Neuron (in vitro differentiated cells): ENCODE results near the gene ZIC4.

ENCODE experiments used
- H2AFZ ChIP-seq: one replicate; pipeline ENCODE4 v1.6.1; 2013; ENCODE audit warnings: low read depth, mild to moderate bottlenecking, inconsistent platforms, low read length, moderate library complexity
- H3K27me3 ChIP-seq: one replicate; pipeline ENCODE4 v1.6.1; 2013; ENCODE audit warnings: low read length; ENCODE audit not compliant: insufficient read depth
- H3K36me3 ChIP-seq: one replicate; pipeline ENCODE4 v1.6.1; 2013; ENCODE audit warnings: low read length; ENCODE audit not compliant: insufficient read depth
- H3K4me1 ChIP-seq: one replicate; pipeline ENCODE4 v1.6.1; 2013; ENCODE audit warnings: low read length; ENCODE audit not compliant: insufficient read depth
- H3K4me3 ChIP-seq: 2 replicates; pipeline ENCODE4 v1.5.1; 2013; ENCODE audit warnings: mild to moderate bottlenecking, low read length, moderate library complexity
- H3K9me3 ChIP-seq: one replicate; pipeline ENCODE4 v1.6.1; 2013; ENCODE audit warnings: low read length

Gene ZIC4

DNA sequence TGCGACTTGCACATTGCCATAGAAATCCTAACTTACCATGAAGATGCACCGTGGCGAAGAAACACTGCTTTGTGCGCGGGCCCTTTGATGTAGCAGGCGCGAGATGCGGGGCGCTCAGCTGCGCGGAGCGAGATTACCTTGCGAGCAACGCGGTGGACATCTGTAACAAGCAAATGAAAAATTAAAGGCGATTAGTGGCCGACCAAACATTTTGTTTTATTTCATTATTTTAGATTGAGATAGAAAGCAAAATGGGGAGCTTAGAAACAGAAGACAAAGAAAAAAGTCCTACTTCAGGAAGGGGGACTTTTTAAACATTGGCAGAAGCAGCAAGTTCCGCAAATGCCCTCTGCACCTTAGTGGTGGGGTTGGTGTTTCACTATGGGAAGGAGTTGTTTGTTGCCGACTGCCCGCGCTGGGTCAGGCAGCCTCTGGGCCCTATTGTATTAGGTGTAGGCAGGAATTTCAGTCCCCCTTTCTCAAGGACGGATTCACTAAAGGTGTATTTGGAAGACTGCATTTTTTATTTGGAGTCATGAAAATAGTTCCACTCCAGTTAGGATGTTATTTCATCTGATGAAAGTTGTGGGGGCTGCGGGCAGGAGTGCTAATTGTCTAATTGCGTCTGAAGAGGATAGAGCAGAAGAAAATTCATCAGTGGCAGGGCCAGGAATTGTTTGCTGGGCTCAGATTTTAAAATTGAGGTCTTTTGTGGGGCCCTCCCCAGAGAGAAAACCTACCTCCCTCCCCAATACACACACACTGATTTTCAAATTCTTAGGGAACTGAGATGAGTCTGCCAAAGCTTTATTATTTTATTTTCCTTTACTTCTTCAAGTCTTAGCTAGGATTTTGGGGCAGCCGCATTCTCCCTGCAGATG, 17.4 kb downstream of the ZIC4 start:
- H3K36me3 ChIP-seq = no peaks in the 10 kb centered on the region
- peak overlapping the region; percentile 41 for H3K4me3 ChIP-seq

DNA sequence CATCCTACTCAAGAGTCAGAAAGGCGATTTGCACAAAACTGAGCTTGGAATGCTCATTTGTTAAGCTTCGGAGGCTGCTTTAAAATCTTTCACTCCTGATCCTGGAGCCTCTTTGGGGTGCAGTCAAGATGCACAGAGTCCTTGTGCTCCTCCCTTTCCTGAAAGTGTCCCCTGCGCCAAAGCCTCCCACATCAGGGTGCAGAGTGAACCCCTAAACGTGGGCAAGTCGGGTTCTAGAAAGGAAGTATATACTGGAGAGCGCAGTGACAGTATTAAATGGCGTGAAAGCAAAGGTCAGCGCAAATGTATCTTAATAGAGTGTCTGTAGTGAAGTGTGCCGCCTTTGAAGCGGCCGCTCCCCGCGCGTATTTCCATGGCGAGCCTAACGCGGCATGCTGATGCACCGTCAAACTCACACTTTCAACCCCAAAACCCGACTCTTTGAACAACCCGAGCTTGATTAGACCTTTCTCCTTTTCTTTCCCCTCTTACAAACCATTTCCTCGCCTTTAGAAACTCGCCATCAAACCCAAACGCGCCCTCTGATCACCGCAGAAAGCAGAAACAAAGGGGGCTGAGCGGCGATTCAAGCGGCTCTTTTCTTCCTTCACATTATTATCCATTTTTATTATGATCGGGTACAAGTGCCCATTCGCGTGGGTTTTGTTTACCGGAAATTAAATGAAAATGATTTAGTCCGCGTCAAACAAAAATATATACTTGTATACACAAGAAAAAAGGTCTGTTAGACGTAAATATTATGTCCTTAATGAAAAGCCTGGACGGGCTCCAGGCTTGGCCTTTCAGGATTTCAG, 18.3 kb downstream of the ZIC4 start:
- H3K36me3 ChIP-seq = no peaks in the 10 kb centered on the region
- H3K27me3 ChIP-seq = peaks cover 2% of the 10 kb centered on the region
- peaks cover 4% of the 10 kb centered on the region for H3K9me3 ChIP-seq
- no peak overlapping the region for H2AFZ ChIP-seq
- H3K4me3 ChIP-seq = peak overlapping the region; percentile 41
- H3K4me1 ChIP-seq = peaks cover 44% of the 10 kb centered on the region

More for the DNA sequence above, 17.4 kb downstream of the ZIC4 start:
- Histone ChIP-seq H2AFZ (no peak overlapping the region), H3K9me3 (peaks cover 4% of the 10 kb centered on the region), H3K27me3 (peaks cover 2% of the 10 kb centered on the region), H3K4me1 (peaks cover 44% of the 10 kb centered on the region)

DNA sequence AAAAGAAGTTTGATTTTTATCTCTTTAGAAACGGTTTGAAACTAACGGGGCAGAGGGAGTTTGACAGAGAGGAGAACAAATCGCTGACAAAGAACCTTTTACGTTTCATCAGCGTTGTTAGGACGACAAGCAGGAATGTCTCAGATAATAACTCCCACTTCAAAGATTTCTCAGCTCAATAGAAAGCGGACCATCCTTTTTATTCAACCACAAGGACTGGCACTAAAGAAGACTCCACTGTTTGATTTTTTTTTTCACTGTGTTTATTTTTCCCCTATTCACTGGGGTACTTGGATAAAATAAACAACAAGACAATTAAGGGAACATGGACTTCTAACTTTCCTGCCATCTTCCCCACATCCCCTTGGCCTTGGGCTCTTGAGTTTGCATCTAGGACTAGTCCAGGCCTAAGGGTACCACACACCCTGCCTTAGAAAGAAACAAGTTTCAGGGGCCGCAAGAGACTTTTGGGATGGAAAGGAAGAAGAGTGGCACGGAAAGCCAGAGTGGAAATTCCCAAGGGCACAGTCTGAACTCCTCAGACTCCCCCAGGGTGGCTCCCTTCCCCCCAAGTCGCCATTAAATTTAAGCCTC, 19.0 kb downstream of the ZIC4 start:
- no peak overlapping the region for H2AFZ ChIP-seq
- H3K9me3 ChIP-seq = peaks cover 4% of the 10 kb centered on the region
- H3K27me3 ChIP-seq = peaks cover 2% of the 10 kb centered on the region
- peak overlapping the region; percentile 41 for H3K4me3 ChIP-seq
- peaks cover 44% of the 10 kb centered on the region for H3K4me1 ChIP-seq
- H3K36me3 ChIP-seq = no peaks in the 10 kb centered on the region

DNA sequence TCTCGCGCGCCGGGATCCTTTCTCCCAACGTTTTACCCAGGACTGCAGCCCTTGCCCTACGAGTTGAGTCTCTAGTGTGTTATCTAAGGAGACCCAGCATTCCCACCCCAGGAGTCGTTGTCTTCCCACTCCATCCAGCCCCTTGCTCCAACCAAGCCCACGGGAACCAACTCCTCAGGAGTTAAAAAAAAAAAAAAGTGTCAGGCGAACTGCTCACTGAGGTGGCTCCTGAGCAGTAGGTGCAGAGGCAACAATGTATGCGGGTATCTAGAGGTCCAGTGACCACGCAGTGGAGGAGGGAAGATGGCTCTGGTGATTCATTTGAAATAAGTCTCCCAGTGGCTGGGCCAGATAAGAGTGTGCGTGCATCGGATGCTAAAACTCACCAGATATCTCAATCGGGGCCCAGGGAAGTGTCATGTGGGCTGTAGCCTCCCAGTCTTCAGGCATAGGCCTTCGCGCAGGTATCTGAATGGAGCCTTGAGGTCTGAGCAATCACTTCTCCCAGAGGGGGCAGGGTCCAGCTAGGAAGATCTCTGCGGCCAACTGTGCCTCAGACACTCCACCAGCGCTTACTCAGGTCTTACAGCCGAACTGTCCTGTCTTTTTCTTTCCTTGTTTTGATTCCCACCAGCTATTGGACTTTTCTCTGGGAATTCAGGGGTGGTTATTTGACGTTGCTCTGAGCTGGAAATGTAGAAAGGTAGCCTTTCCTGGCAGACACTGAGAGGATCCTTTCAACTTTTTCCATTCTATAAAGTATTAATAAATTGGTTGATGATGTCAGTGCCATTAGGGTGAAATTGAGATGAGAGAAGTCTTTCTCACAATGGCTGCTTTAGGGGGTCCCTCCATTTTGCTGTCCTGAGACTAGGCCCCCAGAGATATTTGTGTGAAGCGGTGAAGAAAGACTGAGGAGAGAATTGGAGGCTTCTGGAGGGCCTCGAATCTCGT, 21.0 kb downstream of the ZIC4 start:
- Histone ChIP-seq H3K36me3 (no peaks in the 10 kb centered on the region), H3K4me3 (no peak overlapping the region), H3K27me3 (peaks cover 2% of the 10 kb centered on the region), H2AFZ (no peak overlapping the region), H3K4me1 (peaks cover 61% of the 10 kb centered on the region), H3K9me3 (peaks cover 4% of the 10 kb centered on the region)

DNA sequence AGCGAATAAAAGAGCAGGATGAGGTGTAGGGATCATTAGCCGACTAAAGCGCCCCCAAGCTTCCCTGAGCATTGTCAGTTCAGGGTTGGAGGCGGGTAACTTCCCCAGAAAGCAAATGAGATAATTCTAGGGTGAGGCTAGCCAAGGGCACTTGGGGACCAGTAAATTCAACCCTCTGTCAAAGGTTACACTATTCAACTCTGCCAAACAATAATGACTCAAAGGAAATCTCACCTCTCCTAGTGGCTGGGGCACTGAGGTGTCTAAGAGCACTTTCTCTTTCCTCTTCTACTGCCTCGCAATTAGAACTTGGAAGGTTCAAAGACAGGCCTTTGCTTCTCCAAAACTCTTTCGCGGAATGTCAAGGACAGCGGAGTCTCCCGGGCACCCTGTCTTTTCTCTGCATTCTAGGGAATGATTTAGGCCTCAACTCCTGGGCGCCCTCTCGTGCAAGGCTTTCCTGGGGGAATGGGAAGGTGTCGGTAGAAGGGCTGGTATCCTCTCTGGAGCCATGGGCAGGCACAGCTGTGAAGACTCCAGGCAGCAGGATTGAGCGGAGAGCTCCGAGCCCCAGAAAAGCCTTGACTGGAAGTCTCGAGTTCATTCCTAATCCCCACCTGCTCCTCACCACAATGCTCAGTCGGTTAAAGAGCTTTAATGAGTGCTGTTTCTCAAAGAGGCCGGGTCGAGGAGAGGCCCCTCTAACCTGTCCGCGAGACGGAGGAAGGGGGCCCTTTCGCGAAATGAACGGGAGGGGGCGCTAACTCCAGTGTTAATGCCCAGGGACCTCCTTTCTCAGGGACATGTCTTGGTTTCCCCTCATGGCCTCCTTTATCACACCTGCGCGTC, 21.9 kb downstream of the ZIC4 start:
- H3K4me1 ChIP-seq = peaks cover 54% of the 10 kb centered on the region
- H3K36me3 ChIP-seq = no peaks in the 10 kb centered on the region
- H3K4me3 ChIP-seq = no peak overlapping the region
- H2AFZ ChIP-seq = no peak overlapping the region
- peaks cover 4% of the 10 kb centered on the region for H3K9me3 ChIP-seq
- peaks cover 2% of the 10 kb centered on the region for H3K27me3 ChIP-seq

DNA sequence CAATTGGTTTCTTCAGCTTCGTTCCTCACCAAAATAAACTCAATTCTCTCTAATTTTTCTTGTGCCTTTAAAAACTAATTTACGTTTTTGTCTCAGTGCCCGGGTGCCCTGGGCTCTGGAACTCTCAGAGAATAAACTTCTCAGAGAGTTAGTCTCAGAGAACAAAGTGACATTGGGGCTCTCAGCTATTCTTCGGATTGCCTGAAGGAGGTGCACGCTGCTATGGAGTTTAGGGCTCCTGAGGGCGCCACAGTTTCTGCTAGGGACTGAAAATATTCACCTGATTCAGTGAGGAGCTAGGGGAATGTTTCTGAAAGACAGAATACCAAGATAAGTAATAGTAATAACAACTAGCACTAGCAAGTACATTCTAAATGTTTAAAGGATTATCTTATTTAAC, 22.7 kb downstream of the ZIC4 start:
- Histone ChIP-seq H3K36me3 (no peaks in the 10 kb centered on the region), H3K9me3 (peaks cover 4% of the 10 kb centered on the region), H3K4me1 (peaks cover 49% of the 10 kb centered on the region), H3K4me3 (no peak overlapping the region), H3K27me3 (peaks cover 2% of the 10 kb centered on the region), H2AFZ (no peak overlapping the region)

DNA sequence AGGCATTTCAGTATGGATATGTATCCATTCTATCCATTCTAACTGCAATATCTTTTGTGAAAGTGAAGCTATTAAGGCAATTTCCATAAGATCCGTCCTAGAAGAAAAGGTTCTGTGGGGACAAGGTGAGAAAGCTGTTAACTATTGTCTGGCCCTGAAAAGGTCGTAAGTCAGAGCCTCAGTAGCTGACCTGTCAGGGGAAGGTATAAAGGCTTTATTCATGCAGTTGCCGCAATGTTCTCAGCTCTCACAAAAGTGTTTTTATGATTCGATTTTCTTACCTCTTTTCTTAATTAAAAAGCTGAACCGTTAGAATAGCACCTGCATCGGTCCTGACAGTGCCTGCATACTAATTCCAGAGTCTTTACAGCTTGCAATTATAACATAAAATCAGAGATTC, 24.7 kb downstream of the ZIC4 start:
- Histone ChIP-seq H2AFZ (no peak overlapping the region), H3K4me3 (no peak overlapping the region), H3K36me3 (no peaks in the 10 kb centered on the region), H3K9me3 (peaks cover 4% of the 10 kb centered on the region), H3K27me3 (peaks cover 2% of the 10 kb centered on the region), H3K4me1 (peaks cover 50% of the 10 kb centered on the region)

DNA sequence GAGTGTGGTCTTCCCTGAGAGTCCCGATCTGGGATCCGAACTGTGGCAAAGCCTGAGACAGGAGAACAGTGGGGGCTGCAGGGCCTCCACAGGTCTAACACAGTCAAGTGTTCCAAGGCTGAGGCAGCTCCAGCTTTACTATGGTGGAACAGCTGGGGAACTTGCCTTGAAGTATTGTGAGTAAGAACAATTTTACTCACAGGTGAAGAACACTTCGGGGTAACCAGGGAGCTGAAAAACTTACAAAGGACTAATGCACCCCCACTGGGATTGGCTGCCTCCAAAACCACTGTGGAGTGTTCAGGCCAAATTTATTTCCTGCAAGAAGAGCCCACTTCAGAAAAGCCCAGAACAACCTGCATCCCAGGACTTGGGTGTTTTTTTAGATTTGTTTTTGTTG, 25.4 kb downstream of the ZIC4 start:
- peaks cover 47% of the 10 kb centered on the region for H3K4me1 ChIP-seq
- peaks cover 4% of the 10 kb centered on the region for H3K9me3 ChIP-seq
- no peak overlapping the region for H2AFZ ChIP-seq
- peaks cover 2% of the 10 kb centered on the region for H3K27me3 ChIP-seq
- no peaks in the 10 kb centered on the region for H3K36me3 ChIP-seq
- no peak overlapping the region for H3K4me3 ChIP-seq

DNA sequence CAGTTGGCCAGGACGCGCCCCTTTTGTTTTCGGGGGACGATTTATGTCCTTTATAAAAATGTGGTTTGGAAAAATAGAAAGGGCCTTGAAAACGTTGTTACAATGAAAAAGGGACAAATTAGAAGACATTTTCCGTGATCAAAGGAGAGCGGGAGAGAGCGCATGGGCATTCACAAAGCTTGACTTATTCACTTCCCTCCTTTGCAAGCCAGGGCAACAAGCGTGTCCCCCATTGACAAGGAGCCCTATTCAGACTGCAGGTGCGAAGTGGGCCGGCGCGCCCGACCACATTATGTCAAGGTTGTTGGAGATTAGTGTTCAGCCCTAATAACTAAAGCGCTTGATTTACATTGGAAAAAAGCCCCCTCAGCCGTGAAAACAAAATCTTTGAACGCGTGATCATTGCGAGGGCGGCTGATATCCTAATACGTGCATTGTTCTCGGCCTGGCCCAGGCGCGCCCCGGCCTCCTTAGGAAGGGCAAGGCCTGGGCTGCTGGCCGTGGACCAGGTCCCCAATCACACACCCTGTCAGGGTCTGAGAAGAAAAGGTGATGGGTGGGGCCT, 25.9 kb downstream of the ZIC4 start:
- no peaks in the 10 kb centered on the region for H3K36me3 ChIP-seq
- peaks cover 45% of the 10 kb centered on the region for H3K4me1 ChIP-seq
- peaks cover 4% of the 10 kb centered on the region for H3K9me3 ChIP-seq
- peaks cover under 1% of the 10 kb centered on the region for H3K27me3 ChIP-seq
- H3K4me3 ChIP-seq = no peak overlapping the region
- no peak overlapping the region for H2AFZ ChIP-seq

DNA sequence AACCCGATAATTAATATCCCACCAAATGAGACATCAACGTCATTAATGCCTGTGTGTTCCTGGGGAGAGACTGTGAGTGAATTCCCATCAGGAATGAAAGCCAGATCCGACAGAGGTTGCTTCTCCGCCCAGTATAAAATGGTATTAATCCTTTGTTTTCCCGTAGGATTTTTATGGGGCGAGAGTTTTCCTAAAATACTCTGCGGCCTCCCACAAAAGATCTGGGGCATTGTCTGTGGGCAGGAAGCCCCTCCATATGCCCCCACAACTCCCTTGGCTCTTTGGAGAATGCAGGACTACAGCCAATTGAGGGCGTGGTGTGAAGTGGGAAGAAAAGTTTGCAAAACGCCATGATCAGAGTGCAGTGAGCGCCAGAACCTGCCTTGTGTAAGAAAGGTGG, 26.7 kb downstream of the ZIC4 start:
- Histone ChIP-seq H3K9me3 (peaks cover 2% of the 10 kb centered on the region), H3K27me3 (peaks cover 2% of the 10 kb centered on the region)

DNA sequence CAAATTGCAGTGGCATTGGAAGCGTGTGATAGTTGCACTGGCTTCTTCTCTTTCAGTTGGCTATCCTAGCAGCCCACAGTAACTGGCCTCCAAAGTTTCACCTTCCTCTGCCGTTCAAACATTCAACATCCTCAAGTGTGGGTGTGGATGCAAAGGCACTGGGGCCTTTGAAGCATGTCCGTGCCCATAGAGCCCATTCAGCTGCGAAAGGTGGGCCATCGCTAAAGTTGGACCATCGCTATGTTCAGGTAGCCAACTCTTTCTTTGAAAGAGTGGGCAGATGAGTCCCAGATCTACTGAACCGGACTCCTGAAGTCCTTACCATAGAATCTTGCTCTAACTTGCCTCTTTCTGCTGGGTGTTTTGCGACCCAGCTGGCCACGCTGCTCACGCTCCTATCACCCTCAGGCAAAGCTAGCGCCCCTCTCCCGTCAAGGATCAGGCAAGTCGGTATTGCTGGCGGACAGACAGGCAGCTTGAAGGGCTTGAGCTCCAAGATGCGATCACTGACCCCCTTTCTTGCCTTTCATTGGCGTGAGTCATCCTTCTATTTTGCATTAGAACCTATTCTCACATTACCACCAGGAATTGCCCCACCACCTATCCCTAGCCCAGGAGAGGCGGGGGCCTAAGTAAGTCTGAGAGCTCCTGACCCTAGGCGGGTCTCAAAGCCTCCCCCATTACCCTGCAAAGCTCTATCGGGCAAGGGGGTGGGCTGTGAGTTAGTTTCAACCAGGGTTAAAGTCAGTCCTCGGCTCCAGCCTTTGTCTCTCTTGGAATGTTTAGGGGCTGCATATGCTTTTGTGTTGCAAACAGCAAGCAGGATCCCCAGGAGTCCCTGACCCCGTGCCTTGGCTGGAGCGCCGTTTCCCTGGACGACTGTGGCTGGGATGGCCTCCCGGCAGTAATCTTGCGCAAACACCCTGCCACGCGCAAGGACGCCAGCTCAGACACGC, 28.7 kb downstream of the ZIC4 start:
- H3K9me3 ChIP-seq = no peaks in the 10 kb centered on the region
- no peak overlapping the region for H2AFZ ChIP-seq
- H3K4me1 ChIP-seq = peaks cover 42% of the 10 kb centered on the region
- no peaks in the 10 kb centered on the region for H3K36me3 ChIP-seq
- H3K4me3 ChIP-seq = peak overlapping the region; percentile 26
- peaks cover 6% of the 10 kb centered on the region for H3K27me3 ChIP-seq

More for the DNA sequence above, 26.7 kb downstream of the ZIC4 start:
- no peak overlapping the region for H3K4me3 ChIP-seq
- no peaks in the 10 kb centered on the region for H3K36me3 ChIP-seq
- peaks cover 42% of the 10 kb centered on the region for H3K4me1 ChIP-seq
- no peak overlapping the region for H2AFZ ChIP-seq
